Brain microvascular endothelial cell (primary cell): Measurements from ENCODE around the gene CSMD2.

Experiments used
- DNase-seq: peaks from one replicate; pipeline ENCODE4 v3.0.0-alpha.2; 2020
- H3K27ac ChIP-seq: fragments of 250-450 bp; sonication (Bioruptor Pico); 2 replicates; pipeline ENCODE4 v1.5.1; 2020; ENCODE audit warnings: mild to moderate bottlenecking, moderate library complexity
- H3K27me3 ChIP-seq: fragments of 250-450 bp; sonication (Bioruptor Pico); replicated peaks from 2 replicates; pipeline ENCODE4 v1.5.1; 2020; ENCODE audit warnings: mild to moderate bottlenecking
- H3K36me3 ChIP-seq: fragments of 250-450 bp; sonication (Bioruptor Pico); replicated peaks from 2 replicates; pipeline ENCODE4 v1.5.1; 2020; ENCODE audit warnings: mild to moderate bottlenecking
- H3K4me3 ChIP-seq: 2 replicates; pipeline ENCODE4 v1.5.1; 2011; ENCODE audit warnings: low read depth, mild to moderate bottlenecking, control low read depth, low read length, moderate library complexity
- in situ Hi-C: cut with HindIII; loops from 2 replicates; pipeline ENCODE4 v1.10.0; 2017; ENCODE audit warnings: low sequenced_read_pairs, low pct_ligation_motif_present
- TF ChIP-seq, protein P1 (sequence below): IDR thresholded peaks from 2 replicates; pipeline ENCODE4 v1.5.1; 2011; ENCODE audit warnings: low read depth, mild to moderate bottlenecking, moderate library complexity, low read length, control low read depth, inconsistent platforms; ENCODE audit errors: missing control alignments

Gene CSMD2

DNA sequence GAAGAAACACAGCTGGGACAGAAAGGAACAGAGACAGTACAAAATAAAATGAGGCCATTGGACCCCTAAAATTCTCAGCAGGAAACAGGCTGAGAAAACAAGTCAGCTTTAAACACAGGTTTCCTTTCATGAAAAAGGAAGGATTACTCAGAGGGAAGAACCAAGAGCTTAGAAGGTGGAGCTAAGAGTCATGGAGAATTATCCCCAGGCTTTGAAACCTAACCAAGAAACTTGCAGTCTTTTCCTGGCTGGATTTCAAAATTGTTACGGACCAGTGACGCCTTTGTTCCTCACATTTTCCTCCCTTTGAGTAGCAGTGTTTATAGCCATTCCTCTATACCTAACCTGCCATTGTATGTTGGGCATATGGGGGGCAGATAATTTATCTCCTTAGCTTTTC, 292.3 kb downstream of the CSMD2 start:
- in situ Hi-C loops = no loop called here
- Histone ChIP-seq H3K4me3 (no peak overlapping the region), H3K27me3 (no peaks in the 10 kb centered on the region), H3K36me3 (no peaks in the 10 kb centered on the region), H3K27ac (no peak overlapping the region)
- no peak for DNase-seq
- TF ChIP-seq, protein P1, sequence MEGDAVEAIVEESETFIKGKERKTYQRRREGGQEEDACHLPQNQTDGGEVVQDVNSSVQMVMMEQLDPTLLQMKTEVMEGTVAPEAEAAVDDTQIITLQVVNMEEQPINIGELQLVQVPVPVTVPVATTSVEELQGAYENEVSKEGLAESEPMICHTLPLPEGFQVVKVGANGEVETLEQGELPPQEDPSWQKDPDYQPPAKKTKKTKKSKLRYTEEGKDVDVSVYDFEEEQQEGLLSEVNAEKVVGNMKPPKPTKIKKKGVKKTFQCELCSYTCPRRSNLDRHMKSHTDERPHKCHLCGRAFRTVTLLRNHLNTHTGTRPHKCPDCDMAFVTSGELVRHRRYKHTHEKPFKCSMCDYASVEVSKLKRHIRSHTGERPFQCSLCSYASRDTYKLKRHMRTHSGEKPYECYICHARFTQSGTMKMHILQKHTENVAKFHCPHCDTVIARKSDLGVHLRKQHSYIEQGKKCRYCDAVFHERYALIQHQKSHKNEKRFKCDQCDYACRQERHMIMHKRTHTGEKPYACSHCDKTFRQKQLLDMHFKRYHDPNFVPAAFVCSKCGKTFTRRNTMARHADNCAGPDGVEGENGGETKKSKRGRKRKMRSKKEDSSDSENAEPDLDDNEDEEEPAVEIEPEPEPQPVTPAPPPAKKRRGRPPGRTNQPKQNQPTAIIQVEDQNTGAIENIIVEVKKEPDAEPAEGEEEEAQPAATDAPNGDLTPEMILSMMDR = no peak

DNA sequence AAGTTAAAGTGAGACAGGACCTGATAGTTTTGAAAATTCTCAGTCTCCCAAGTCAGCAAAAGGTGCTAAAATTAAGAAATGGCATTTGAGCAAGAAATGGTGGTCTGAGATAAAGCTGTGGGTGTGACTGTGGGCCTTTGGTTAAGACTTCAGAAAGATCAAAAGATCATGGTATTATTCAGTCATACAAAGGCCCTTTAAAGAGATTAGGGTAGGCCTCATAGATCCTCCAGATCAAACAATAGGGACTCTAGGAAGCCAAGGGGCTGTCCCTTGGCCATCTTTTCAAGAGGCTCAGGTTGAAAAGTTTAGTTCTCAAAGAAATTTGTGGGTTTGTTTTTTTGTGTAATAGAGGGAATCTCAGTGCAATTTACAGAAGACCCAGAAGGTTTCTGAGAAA, 292.8 kb downstream of the CSMD2 start:
- TF ChIP-seq, protein P1 = no peak
- Histone ChIP-seq H3K27ac (no peak overlapping the region), H3K27me3 (no peaks in the 10 kb centered on the region), H3K4me3 (no peak overlapping the region), H3K36me3 (no peaks in the 10 kb centered on the region)
- no peak for DNase-seq
- in situ Hi-C loops = no loop called here

DNA sequence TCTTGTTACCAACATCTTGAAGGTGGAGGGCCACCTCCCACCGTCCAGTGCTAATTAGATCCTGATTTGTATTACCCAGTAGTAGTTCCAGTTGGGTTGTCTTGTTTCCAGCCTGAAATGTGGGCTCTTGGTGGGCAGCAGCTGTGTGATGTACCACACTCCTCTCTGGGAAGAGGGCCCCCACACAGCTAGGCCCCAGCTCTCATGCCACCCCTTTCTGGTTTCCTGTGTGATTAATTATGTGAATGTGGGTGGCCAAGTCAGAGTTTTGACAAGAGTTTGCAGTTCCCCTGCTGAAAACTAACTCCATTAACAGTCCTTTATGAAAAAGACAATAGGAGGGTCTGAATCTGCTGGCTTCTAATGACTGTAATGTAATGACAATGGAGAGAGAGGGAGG, 297.3 kb downstream of the CSMD2 start:
- no peak for DNase-seq

DNA sequence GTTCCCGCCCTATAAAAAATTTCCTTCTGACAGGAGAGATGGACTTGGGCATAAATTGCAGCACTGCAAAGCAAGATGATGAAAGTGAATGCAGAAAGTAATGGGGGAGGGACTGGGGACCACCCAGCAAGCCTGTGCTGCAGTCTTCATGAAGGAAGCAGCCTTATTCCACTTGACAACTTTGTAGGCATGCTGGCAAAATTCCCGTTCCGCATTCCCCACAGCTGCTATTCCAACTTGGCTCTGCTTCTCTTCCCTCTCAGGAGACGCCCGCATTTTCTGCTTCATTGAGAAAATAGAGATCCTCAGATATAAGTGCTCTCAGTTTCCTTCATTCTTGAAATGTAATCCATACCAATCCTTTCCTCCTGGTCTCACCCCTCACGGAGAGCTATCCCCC, 298.7 kb downstream of the CSMD2 start:
- DNase-seq = no peak
- in situ Hi-C loops = no loop called here
- TF ChIP-seq, protein P1 = no peak

More for the DNA sequence above, 297.3 kb downstream of the CSMD2 start:
- H3K27me3 ChIP-seq = no peaks in the 10 kb centered on the region
- TF ChIP-seq, protein P1 = no peak
- in situ Hi-C loops = no loop called here
- H3K4me3 ChIP-seq = no peak overlapping the region
- no peak overlapping the region for H3K27ac ChIP-seq
- no peaks in the 10 kb centered on the region for H3K36me3 ChIP-seq

DNA sequence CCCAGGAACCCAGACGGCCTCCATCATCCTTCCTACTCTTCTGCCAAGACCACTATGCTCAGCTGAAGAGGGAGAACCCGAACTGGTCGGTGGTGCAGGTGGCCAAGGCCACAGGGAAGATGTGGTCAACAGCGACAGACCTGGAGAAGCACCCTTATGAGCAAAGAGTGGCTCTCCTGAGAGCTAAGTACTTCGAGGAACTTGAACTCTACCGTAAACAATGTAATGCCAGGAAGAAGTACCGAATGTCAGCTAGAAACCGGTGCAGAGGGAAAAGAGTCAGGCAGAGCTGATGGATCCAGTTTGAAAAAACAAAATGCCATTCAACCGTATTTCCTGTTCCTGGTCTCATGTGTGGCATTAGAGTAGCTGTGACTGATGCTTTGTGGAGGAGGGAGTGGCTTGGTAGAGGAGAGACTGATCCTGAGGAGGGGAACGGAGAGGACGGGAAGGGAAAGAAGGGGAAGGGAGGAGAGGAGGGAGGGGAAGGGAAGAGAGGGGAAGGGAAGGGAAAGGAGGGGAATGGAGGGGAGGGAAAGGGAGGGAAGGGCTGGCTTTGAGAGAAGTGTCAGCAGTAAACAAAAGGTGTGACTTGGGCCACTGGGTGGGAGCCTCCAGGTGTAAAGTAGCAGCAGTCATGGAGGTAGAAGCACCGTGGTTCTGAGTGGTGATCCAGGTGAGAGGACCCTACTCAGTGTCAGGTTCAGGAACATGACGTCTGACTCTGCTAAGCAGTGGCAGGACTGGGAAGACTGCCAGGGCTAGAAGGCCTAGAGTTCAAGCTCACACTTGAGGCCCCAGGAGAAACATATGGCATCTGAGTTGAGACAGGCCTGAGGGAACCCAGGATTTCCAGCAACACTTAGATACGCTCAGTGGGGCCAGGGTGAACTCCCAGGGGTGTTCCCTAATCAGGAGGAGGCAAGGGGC, 300.3 kb downstream of the CSMD2 start:
- in situ Hi-C loops = no loop called here
- Histone ChIP-seq H3K27me3 (no peaks in the 10 kb centered on the region), H3K4me3 (no peak overlapping the region), H3K27ac (no peak overlapping the region), H3K36me3 (no peaks in the 10 kb centered on the region)
- DNase-seq = no peak
- TF ChIP-seq, protein P1 = no peak

More for the DNA sequence above, 298.7 kb downstream of the CSMD2 start:
- Histone ChIP-seq H3K4me3 (no peak overlapping the region), H3K27ac (no peak overlapping the region), H3K36me3 (no peaks in the 10 kb centered on the region), H3K27me3 (no peaks in the 10 kb centered on the region)
